ENCODE data around the gene KLHDC9.
"Not testable (repeated sequence)": the region's sequence is repeated elsewhere in the genome, so short reads cannot be mapped to it uniquely, and the experiment has no call there.

Gene KLHDC9

GRCh38 chr1:161059293-161059692, 38.9 kb upstream of the KLHDC9 start:
- no peak for TF ChIP-seq CTCF (IDR thresholded peaks at IDR 0.05; ENCODE audit: low read depth, low read length, missing control alignments)
- H3K4me3 ChIP-seq (ENCODE audit: low read depth, low read length) = no peak overlapping the region
- no peak for DNase-seq (ENCODE audit: low read depth)

DNA sequence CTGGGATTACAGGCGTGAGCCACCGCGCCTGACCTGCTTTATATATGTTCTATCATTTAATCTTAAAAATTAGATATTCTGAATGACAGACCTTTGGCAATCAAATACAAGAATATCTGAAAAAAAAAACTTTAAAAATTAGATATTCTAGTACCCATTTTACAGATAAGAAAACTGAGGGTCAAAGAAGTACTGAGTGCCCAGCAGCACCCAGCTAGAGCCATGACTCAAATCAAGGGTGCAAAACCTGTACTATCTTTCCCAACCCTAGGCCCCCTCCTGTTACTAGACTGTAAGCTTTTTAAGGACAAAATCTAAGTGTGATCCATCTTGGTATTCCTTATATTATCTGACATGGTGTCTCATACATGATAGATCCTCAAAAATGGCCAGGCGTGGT, 36.7 kb upstream of the KLHDC9 start:
- TF ChIP-seq CTCF (IDR thresholded peaks at IDR 0.05; ENCODE audit: low read depth, low read length, missing control alignments) = no peak
- H3K4me3 ChIP-seq (ENCODE audit: low read depth, low read length) = no peak overlapping the region
- DNase-seq (ENCODE audit: low read depth) = no peak

DNA sequence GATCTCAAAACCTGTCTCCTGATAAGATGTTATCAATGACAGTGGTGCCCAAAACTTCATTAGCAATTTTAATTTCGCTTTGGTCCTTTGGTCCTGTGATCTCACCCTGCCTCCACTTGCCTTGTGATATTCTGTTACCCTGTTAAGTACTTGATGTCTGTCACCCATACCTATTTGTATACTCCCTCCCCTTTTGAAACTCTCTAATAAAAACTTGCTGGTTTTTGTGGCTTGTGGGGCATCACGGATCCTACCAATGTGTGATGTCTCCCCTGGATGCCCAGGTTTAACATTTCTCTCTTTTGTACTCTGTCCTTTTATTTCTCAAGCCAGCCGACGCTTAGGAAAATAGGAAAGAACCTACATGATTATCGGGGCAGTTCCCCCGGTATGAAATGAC, 34.2 kb upstream of the KLHDC9 start:
- DNase-seq (ENCODE audit: low read depth); H3K4me3 ChIP-seq (ENCODE audit: low read depth, low read length): not testable (repeated sequence)

- not testable (repeated sequence) for DNase-seq (ENCODE audit: low read depth); H3K4me3 ChIP-seq (ENCODE audit: low read depth, low read length)
Measured at GRCh38 chr1:161065681-161066080, 32.5 kb upstream of the KLHDC9 start.

GRCh38 chr1:161066694-161067093, 31.5 kb upstream of the KLHDC9 start:
- H3K4me3 ChIP-seq (ENCODE audit: low read depth, low read length) = peak overlapping the region; percentile 5; the same call in 1 of the 2 replicates
- no peak for DNase-seq (ENCODE audit: low read depth)
- no peak for TF ChIP-seq CTCF (IDR thresholded peaks at IDR 0.05; ENCODE audit: low read depth, low read length, missing control alignments)

GRCh38 chr1:161068306-161069234, 29.6 kb upstream of the KLHDC9 start:
- DNase-seq (ENCODE audit: low read depth) = peak; percentile 73
- H3K4me3 ChIP-seq (ENCODE audit: low read depth, low read length) = peak overlapping the region; percentile 95
- no peak for TF ChIP-seq CTCF (IDR thresholded peaks at IDR 0.05; ENCODE audit: low read depth, low read length, missing control alignments)

GRCh38 chr1:161069241-161069640, 28.9 kb upstream of the KLHDC9 start:
- peak overlapping the region; percentile 95 for H3K4me3 ChIP-seq (ENCODE audit: low read depth, low read length)
- TF ChIP-seq CTCF (IDR thresholded peaks at IDR 0.05; ENCODE audit: low read depth, low read length, missing control alignments) = no peak
- DNase-seq (ENCODE audit: low read depth) = no peak

DNA sequence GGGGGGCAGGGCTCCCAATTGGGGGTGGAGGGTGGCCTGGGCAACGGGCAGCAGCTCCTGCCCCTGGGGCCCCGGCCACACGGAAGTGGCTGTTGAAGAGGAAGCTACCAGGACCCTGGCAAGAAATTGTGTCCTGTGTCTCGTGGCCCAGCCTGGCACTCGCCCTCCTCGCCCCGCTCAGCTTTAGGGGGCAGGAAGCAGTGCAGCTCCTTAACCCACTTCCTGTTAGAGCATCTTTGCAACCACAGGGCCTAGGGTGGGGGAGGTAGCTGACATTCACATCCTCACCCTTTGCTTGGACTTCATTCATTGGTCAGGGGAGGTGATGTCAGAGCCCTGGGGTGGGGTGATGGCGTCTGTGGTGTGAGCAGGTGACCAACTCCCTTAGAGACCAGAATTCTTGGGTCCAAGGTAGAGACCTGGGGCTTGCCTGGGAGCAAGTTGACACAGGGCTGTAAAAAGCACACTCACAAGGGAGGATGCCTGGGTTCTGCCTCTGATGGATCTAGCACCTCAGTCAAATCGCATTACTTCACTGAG, 28.4 kb upstream of the KLHDC9 start, which contains the start of gene ARHGAP30:
TSS of gene ARHGAP30 (minus strand) at position 161 of the 540 bp plus-strand sequence. CDS start 267 bp downstream, outside the sequence.
- peak within 1 kb of the TSS; percentile 95 for H3K4me3 ChIP-seq (ENCODE audit: low read depth, low read length)
- DNase-seq (ENCODE audit: low read depth) = peak; percentile 96

More for the DNA sequence above, 28.4 kb upstream of the KLHDC9 start, which contains the start of gene ARHGAP30:
- no peak for TF ChIP-seq CTCF (IDR thresholded peaks at IDR 0.05; ENCODE audit: low read depth, low read length, missing control alignments)

Measured in GM12864 (cell line).